NCI-H2081 (cell line): ENCODE measurements around the gene ZFP37.
"Not testable (repeated sequence)": the region's sequence is repeated elsewhere in the genome, so short reads cannot be mapped to it uniquely, and the experiment has no call there.

Experiments
- DNase-seq, 2 experiments: peaks; one replicate each; lab custom pipeline; 2025; lab: John Stamatoyannopoulos, UW

The ZFP37 gene

DNA sequence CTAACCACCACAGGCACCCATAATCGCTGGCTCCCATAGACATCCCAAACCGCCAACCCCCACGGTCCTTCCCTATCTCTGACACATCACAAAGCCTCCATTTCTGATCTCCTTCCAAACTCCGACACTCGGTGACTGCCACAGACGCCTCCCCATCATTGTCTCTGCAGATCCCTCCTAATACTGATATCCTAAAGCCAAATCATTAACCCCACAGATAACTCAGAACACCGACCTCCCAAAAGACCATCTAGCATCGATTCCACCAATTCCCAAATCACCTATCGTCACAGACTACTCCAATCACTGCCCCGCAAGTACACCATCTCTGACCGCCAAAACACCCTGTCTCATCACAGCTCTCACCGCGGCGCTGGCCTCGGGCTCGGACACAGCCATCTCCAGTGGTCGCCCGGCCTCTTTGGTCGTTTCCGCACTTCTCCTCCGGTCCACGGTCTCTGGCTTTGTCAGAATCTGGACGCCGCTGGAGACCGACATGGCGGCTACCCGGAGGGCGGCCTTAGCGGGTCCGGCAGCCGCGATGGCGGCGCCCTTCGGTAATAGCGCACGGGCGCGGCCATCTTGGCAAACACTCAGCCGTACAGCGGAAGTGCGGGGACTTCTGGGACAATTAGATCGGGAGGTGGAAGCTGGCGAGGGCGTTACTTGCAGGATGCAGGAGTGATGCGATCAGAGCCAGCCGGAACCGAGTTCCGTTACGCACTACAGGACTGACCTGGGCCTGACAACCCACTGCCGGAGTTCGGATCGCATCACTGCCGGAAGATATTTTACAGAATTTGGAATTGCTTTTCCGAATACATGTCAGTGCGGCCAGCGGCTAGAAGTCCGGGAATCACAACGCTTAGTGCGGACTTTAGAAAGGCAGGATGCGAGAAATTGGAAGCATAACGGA, at the start of gene ZFP37:
Gene ZFP37 (minus strand): TSS at position 534 of the 916 bp plus-strand sequence. CDS start 36 bp downstream, at position 498.
- DNase-seq: peak; percentile 92 to 96

DNA sequence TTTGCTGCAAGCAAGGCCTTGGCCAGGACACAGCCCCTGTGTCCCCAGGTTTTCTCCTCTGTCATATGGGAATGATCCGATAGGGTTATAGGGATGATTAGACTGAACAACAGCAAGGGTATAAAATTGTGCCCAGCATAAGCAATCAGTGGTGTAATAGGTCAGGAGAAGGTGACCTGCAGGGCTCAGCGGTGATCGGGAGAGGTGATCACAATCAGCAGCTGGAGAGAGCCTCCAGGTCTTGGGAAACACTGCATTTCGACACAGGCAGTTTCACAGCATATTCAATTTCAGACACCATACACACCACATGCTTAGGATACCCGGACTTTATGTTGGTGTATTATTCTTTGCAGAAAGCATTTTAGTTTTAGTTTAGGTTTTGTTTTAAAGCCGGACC, 48.8 kb upstream of the ZFP37 start:
- not testable (repeated sequence) for DNase-seq

DNA sequence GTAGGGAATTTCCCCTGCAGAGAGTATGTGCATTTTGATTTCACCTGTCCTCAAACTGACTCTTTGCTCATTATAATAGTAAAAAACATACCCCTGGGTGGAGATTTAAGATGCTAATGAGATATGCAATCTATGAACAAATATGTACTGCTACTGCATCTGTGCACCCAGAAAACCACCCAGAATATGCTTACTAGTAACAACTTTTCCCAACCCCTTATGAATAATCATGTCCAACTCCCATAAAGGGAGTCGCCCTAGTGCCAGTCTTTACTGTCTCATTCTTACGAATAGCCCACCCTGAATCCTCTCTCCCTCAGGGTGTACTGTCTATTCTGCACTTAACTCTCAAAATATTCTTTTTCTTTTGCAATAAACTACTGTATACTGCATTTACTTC, 39.0 kb upstream of the ZFP37 start:
- DNase-seq: no peak

DNA sequence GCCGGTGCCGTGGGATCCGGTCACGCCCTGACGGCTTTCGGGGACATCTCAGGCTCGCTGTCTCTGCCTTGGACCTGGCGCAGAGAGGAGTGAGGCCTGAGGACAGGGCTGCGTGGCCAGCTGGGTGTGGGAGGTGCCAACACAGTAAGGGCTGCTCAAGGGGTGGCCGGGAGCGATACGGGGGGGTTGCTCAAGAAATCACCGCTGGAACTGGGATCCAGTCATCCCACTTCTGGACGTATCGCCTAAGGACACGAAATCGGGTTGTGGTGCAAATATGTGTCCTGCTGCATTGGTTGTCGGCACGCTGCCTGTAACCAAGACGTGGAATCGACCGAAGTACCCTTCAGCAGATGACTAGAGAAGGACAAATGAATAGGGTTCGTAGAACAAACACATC, 33.4 kb upstream of the ZFP37 start:
- DNase-seq: not testable (repeated sequence)

DNA sequence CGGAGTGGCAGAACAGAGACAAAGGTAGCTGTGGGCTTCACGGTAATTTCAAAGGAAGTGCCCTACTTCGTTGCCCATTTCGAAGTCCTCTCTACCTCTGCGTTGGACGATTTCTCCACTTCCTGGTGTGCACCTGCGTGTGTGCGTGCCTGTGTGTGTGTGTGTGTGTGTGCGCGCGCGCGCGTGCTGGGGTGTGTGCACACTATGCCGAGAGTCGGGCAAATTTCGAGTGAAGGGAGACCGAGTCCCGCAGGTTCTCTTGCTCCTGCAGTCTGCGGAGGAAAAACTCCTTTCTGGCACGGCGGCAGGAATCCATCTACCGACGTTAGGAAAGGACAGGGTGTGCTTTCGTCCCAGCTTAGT, 32.6 kb upstream of the ZFP37 start:
- DNase-seq: not testable (repeated sequence)

DNA sequence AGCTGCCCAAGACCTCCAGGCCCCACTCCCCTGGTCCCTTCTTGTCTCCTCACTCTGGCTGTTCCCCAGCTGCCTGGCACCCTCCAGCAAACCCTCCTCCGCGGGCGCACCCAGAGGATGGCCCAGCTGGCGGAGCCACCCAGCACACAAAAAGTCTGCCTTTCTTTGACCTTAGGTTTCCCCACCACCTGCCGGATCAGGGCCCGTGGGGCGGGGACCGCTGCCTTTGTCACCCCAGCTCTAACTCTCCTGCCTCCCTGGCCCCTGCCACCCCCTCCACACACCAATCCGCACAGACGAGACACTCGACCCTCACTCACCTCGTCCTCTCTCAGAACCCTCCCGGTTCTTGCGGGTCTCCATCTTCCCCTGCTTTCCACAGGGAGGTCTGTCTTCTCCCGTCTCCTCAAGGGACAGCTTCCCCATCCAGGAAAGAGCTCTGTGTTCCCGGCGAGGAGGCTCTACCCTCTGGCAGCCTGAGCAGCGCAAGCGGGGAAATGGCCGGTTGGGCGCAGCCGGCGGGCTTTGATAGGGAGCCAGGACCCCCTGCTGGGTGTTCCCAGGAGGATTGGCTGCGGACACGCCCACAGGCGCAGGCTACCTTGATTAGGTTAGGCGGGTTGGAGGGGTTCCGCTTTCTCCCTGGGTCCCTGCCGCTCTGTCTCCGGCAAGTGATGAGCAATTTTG, 32.1 kb upstream of the ZFP37 start:
- not testable (repeated sequence) for DNase-seq

DNA sequence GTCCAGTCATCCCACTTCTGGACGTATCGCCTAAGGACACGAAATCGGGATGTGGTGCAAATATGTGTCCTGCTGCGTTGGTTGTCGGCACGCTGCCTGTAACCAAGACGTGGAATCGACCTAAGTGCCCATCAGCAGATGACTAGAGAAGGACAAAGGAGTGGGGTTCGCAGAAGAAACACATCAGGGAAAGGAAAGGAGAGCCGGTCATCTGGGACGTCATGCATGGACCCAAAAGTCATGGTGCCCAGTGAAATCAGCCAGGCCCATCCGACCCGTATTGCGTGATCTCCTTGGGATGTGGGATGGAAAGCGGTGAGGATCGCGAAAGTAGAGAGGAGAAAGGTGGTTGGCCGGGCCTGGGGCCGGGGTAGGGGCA, 6.4 kb upstream of the ZFP37 start:
- DNase-seq: not testable (repeated sequence)

DNA sequence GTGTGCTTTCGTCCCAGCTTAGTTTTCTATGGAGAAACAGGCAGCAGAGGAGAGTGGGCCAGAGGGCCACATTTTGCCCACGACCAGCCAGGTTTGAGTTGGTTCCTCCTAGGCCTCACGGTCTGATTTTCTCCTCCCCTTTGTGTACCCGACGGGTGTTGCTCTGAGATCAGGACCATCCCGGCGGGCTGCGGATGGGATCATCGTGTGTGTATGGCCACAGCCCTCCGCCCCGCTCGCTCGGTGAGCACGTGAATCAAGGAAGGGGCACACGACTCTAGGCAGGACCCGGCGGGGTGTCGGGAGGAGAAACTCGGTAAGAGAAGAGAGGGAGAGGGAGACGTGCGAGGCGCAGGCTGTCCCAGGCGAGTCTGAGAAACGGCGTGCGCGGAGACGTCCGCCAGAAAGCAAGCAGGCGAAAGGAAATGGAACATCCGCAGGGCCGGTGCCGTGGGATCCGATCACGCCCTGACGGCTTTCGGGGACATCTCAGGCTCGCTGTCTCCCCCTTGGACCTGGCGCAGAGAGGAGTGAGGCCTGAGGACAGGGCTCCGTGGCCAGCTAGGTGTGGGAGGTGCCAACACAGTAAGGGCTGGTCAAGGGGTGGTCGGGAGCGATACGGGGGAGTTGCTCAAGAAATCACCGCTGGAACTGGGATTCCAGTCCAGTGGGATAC, 5.9 kb upstream of the ZFP37 start:
- not testable (repeated sequence) for DNase-seq

DNA sequence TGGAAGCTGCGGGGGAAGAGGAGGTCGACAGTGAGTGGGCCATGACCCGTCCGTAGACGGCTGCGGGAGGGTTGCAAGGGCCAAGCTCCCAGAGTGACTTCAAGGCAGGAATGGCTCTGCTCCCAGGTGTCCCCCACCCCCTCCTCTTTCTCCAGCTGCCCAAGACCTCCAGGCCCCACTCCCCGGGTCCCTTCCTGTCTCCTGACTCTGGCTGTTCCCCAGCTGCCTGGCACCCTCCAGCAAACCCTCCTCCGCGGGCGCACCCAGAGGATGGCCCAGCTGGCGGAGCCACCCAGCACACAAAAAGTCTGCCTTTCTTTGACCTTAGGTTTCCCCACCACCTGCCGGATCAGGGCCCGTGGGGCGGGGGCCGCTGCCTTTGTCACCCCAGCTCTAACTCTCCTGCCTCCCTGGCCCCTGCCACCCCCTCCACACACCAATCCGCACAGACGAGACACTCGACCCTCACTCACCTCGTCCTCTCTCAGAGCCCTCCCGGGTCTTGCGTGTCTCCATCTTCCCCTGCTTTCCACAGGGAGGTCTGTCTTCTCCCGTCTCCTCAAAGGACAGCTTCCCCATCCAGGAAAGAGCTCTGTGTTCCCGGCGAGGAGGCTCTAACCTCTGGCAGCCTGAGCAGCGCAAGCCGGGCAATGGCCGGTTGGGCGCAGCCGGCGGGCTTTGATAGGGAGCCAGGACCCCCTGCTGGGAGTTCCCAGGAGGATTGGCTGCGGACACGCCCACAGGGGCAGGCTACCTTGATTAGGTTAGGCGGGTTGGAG, 4.7 kb upstream of the ZFP37 start:
- DNase-seq: not testable (repeated sequence)

DNA sequence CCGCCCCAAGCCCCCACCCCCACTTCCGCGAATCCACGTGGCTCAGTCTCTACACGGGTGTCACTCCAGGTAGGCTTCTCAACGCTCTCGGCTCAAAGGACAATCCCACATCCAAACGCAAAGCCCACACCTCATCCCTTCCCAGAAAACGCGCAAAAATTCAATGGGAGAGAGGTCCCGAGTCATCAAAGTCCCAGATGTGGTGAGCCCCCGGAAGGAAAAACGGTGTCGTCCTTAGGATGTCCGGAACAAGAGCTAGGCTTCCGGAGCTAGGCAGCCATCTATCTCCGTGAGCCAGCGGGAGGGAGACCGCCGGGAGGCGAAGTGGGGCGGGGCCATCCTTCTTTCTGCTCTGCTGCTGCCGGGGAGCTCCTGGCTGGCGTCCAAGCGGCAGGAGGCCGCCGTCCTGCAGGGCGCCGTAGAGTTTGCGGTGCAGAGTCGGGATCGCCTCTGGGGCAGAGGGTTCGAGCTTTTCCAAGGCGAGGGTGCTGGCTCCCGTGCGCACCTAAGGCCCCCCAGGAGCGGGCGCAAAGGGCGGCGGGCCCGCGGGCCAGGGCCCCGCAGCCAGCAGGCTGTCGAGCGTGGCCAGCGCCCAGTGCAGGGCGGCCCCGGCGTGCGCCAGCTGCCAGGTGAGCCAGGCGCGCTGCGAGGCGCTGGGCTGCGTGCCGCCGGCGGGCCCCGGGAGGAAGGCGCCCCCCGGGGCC, 3.2 kb upstream of the ZFP37 start:
- not testable (repeated sequence) for DNase-seq

DNA sequence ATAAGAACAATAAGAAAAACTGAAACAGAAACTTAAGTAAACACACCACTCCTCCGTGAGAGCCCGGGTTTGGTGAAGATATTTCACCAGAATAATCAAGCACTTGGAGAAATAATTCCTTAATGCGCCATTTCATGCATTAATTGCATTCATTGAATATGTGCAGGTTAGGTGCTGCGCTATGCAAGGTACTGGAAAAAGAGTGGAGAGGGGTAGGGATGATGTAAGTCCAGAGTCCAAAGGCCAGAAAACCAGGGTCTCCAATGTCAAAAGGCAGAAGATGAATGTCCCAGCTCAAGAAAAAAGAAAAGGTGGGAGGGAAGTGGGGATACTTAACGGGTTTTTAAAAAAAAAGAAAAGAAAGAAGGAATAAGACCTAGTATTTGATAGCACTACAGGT, 669 bp upstream of the ZFP37 start:
- DNase-seq: no peak

DNA sequence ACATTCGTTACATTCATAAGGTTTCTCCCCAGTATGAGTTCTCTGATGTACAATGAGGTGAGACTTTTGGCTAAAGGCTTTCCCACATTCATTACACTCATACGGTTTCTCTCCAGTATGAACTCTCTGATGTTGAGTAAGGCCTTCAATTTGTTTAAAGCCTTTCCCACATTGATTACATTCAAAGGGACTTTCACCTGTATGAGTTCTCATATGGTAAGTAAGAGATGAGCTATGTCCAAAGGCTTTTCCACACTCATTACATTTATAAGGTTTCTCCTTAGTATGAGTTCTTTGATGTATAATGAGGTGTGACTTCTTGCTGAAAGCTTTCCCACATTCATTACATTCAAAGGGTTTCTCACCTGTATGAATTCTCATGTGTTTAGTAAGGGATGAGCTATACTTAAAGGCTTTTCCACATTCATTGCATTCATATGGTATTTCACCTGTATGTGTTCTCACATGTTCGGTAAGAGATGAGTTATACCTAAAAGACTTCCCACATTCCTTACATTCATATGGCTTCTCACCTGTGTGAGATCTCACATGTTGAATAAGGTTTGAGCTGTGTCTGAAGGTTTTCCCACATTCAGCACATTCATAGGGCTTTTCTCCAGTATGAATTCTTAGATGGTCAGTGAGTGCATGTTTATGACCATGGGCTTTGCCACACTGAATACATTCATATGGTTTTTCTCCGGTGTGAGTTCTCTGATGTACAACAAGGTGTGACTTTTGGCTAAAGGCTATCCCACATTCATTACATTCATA, 13.5 kb downstream of the ZFP37 start:
- DNase-seq: no peak

DNA sequence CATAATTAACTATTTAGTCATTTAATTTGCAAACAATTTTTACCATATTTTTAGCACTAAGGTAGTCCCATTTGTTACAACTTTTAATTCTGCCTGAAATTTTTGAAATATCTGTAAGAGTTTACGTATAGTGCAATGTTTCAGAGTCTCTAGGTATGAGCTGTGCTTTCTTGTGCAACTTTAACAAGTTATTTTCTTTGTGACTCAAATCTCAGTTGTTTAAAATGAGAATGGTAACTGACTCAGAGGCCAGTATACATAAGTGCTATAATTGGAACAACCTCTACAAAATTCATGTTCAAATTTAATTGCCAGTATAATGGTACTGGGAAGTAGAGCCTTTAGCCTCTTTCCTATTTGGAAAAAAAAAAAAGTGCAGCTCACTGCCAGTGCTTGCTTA, 30.3 kb downstream of the ZFP37 start:
- no peak for DNase-seq

DNA sequence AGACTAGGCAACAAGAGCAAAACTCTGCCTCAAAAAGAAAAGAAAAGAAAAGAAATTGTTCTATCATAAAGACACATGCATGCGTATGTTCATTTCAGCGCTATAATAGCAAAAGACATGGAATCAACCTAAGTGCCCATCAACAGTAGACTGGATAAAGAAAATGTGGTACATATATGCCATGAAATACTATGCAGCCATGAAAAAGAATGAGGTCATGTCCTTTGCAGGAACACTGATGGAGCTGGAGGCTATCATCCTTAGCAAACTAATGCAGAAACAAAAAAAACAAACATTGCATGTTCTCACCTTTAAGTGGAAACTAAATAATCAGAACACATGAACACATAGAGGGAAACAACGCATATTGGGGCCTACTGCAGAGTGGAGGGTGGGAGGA, 38.3 kb downstream of the ZFP37 start:
- DNase-seq: no peak

DNA sequence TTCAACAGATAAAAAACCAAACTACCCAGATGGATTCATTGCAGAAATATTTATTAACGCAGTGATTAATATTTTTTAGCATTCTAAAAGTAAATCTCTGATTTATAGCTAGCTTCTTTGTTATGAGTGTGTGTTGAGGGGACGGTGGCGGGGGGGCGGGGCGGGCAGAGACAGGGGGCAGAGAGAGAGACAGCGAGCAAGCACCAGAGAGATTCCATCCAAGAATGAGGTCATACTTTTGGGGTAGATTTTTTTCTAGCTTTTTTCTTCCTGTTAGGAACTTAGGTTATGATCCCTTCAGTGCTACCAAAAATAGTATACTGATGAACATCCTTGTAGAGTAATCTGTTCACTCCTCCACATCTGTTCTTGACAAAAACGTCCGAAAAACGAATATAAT, 44.0 kb downstream of the ZFP37 start:
- DNase-seq: no peak

DNA sequence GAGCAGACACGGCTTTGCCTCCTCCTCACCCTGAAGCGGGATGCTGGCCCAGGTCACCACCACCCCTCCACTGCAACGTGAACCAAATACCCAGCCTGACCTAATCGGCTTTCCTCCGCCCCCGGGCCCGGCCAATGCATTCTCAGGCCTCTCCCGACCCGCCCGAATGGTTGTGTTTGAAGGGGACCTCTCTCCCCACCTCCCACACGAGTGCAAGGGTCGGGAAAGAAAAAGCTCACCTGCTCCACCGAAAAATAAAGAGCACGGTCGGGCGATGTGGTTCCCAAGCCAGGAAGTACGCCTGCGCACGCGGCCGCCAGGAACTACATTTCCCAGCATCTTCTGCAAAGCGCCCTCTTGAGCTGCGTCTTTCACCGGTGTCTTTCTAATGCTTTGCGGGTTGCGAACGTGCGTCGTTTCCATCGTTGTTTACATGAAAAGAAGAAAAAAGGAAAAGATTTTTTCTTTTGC, 44.6 kb downstream of the ZFP37 start, which contains the start of gene ZNF883:
Gene ZNF883 (minus strand): TSS at position 282 of the 471 bp plus-strand sequence.
- DNase-seq: peak; percentile 35 to 77

DNA sequence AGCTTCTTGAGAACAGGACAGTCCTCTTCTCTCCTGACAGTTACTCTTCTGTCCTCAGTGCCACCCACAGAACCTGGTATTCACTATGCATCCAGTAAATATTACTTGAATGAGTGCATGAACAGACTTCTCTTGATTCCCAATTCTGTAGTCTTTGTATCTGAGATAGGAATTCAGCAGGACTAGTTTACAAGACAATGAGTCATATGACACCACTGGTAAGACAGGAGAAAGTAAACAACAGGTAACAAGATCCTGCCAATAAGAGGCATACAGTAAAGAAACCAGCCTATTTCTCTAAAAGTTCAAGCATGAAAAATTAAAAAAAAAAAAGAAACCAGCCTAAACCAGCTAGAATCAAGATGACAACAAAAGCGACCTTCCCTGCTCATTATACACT, 50.7 kb downstream of the ZFP37 start:
- DNase-seq: no peak

DNA sequence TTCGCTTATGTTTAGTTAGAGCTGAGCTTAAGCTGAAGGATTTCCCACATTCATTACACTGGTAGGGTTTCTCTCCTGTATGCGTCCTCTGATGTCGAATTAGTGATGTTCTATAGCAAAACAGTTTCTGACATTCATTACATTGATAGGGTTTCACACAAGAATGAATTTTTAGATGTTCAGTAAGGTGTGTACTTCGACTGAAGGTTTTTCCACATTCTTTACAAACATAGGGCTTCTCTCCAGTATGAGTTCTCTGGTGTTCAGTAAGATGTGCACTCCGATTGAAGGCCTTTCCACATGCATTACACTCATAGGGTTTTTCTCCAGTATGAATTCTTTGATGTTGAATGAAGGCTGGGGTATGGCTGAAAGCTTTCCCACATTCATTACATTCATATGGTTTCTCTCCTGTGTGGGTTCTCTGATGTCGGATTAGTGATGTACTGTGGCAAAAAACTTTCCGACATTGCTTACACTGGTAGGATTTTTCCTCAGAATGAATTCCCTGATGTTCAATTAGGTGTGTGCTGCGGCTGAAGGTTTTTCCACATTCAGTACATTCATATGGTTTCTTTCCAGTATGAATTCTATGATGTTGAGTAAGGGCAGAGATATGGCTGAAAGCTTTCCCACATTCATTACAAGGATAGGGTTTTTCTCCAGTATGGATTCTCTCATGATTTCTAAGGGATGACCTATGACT, 59.1 kb downstream of the ZFP37 start:
- DNase-seq: no peak
